HCEC 1CT (cell line): Measurements from ENCODE around the gene FYN.
"Not testable (repeated sequence)": the region's sequence is repeated elsewhere in the genome, so short reads cannot be mapped to it uniquely, and the experiment has no call there.

ENCODE experiments used
- DNase-seq: peaks from one replicate; pipeline ENCODE4 v3.0.0-alpha.2; 2017

FYN gene

GRCh38 chr6:111850295-111850937 is 22.8 kb downstream of the FYN start:
- no peak for DNase-seq

- no peak for DNase-seq
Observed at GRCh38 chr6:111849298-111849697, 24.0 kb downstream of the FYN start.

GRCh38 chr6:111848262-111848812 is 24.9 kb downstream of the FYN start:
- no peak for DNase-seq

GRCh38 chr6:111846492-111847409 is 26.5 kb downstream of the FYN start:
- no peak for DNase-seq

- DNase-seq, result no peak
Observed at GRCh38 chr6:111846066-111846465, 27.2 kb downstream of the FYN start.

- no peak for DNase-seq
Observed at GRCh38 chr6:111845441-111845871, 27.8 kb downstream of the FYN start.

- DNase-seq, result no peak
Observed at GRCh38 chr6:111844921-111845320, 28.3 kb downstream of the FYN start.

- DNase-seq, result no peak
Observed at GRCh38 chr6:111844376-111844775, 28.9 kb downstream of the FYN start.

GRCh38 chr6:111843347-111844147 is 29.7 kb downstream of the FYN start:
- DNase-seq, result no peak

GRCh38 chr6:111842891-111843290 is 30.4 kb downstream of the FYN start:
- DNase-seq, result no peak

GRCh38 chr6:111842271-111842822 is 30.9 kb downstream of the FYN start:
- DNase-seq, result no peak

GRCh38 chr6:111841822-111842221 is 31.4 kb downstream of the FYN start:
- no peak for DNase-seq

GRCh38 chr6:111840803-111841202 is 32.4 kb downstream of the FYN start:
- no peak for DNase-seq

GRCh38 chr6:111838749-111839484 is 34.3 kb downstream of the FYN start:
- DNase-seq, result no peak

- DNase-seq, result no peak
Observed at GRCh38 chr6:111837641-111838500, 35.4 kb downstream of the FYN start.

- no peak for DNase-seq
Observed at GRCh38 chr6:111837007-111837406, 36.2 kb downstream of the FYN start.

GRCh38 chr6:111835807-111836206 is 37.4 kb downstream of the FYN start:
- DNase-seq, result no peak

- not testable (repeated sequence) for DNase-seq
Observed at GRCh38 chr6:111835398-111835797, 37.9 kb downstream of the FYN start.

GRCh38 chr6:111834356-111834755 is 38.9 kb downstream of the FYN start:
- DNase-seq, result no peak

- DNase-seq, result no peak
Observed at GRCh38 chr6:111832833-111833418, 40.3 kb downstream of the FYN start.

- DNase-seq, result no peak
Observed at GRCh38 chr6:111831408-111831807, 41.8 kb downstream of the FYN start.
